ENCODE data around the gene TOR1AIP1.

The TOR1AIP1 gene

GRCh38 chr1:179951383-179952144 lies 69.5 kb downstream of the TOR1AIP1 start:
- DNase-seq (ENCODE audit: low read depth) = no peak
- no peak for TF ChIP-seq CTCF (IDR thresholded peaks at IDR 0.05; ENCODE audit: insufficient read depth, low read depth, low read length, missing control alignments)

GRCh38 chr1:179952186-179952585 lies 70.1 kb downstream of the TOR1AIP1 start:
- H3K4me3 ChIP-seq (ENCODE audit: low read depth, low read length) = no peak overlapping the region

More at GRCh38 chr1:179951383-179952144, 69.5 kb downstream of the TOR1AIP1 start:
- no peak overlapping the region for H3K4me3 ChIP-seq (ENCODE audit: low read depth, low read length)

GRCh38 chr1:179953974-179954492 lies 71.9 kb downstream of the TOR1AIP1 start:
- peak overlapping the region; percentile 75 for H3K4me3 ChIP-seq (ENCODE audit: low read depth, low read length)
- peak; percentile 78 for DNase-seq (ENCODE audit: low read depth)
- peak; percentile 29 for TF ChIP-seq CTCF (IDR thresholded peaks at IDR 0.05; ENCODE audit: insufficient read depth, low read depth, low read length, missing control alignments)

More at GRCh38 chr1:179952186-179952585, 70.1 kb downstream of the TOR1AIP1 start:
- DNase-seq (ENCODE audit: low read depth) = no peak
- TF ChIP-seq CTCF (IDR thresholded peaks at IDR 0.05; ENCODE audit: insufficient read depth, low read depth, low read length, missing control alignments) = no peak

- H3K4me3 ChIP-seq (ENCODE audit: low read depth, low read length) = peak within 1 kb of the TSS; percentile 96
- TF ChIP-seq CTCF (IDR thresholded peaks at IDR 0.05; ENCODE audit: insufficient read depth, low read depth, low read length, missing control alignments) = no peak
- DNase-seq (ENCODE audit: low read depth) = peak; percentile 100
These were observed 72.6 kb downstream of the TOR1AIP1 start, which contains the start of gene CEP350 for GRCh38 chr1:179954493-179955286. TSS of gene CEP350 (plus strand) at chr1:179954810. CDS start at chr1:179986182, 31,372 bp downstream.

GRCh38 chr1:179955287-179955680 lies 73.2 kb downstream of the TOR1AIP1 start:
- TF ChIP-seq CTCF (IDR thresholded peaks at IDR 0.05; ENCODE audit: insufficient read depth, low read depth, low read length, missing control alignments) = no peak
- no peak for DNase-seq (ENCODE audit: low read depth)
- H3K4me3 ChIP-seq (ENCODE audit: low read depth, low read length) = peak overlapping the region; percentile 96

GRCh38 chr1:179955731-179956130 lies 73.6 kb downstream of the TOR1AIP1 start:
- H3K4me3 ChIP-seq (ENCODE audit: low read depth, low read length) = peak overlapping the region; percentile 96
- TF ChIP-seq CTCF (IDR thresholded peaks at IDR 0.05; ENCODE audit: insufficient read depth, low read depth, low read length, missing control alignments) = no peak
- no peak for DNase-seq (ENCODE audit: low read depth)

All from GM12865 (cell line).